Stomach (tissue), 9 donors: Measurements from ENCODE around the gene IPO13. TPM values are rescaled to one million over a fixed set of nuclear protein-coding genes. Genes with fewer than 3 reads are reported as not detected.
A peak's percentile ranks its signal among the peaks of the same experiment; 100 is the strongest.

Experiments
- DNase-seq, 2 donors: peaks; one replicate each; pipeline versions ENCODE4 v3.0.0 to v3.0.0-alpha.2; 2013 to 2019
- H3K27ac ChIP-seq, 5 donors: fragments of 200-600 bp in 4 of 5; sonication (generic) in 4 of 5; one replicate each; pipeline ENCODE4 v1.5.1; 2013 to 2019; ENCODE audit warnings: mild to moderate bottlenecking in 1 of 5, moderate library complexity in 1 of 5
- H3K27me3 ChIP-seq, 3 donors: fragments of 200-600 bp; sonication (generic); one replicate each; pipeline ENCODE4 v1.5.1; 2017 to 2019; ENCODE audit warnings: mixed run types in 1 of 3
- H3K36me3 ChIP-seq, 4 donors: fragments of 200-600 bp; sonication (generic); 1 replicate in 3 of 4; 2 replicates in 1 of 4; pipeline ENCODE4 v1.5.1; 2016 to 2019
- H3K4me1 ChIP-seq, 4 donors: fragments of 200-600 bp; sonication (generic); one replicate each; pipeline ENCODE4 v1.5.1; 2016 to 2019
- H3K4me3 ChIP-seq, 4 donors: fragments of 200-600 bp; sonication (generic) in 3 of 4; one replicate each; pipeline ENCODE4 v1.5.1; 2016 to 2019; ENCODE audit warnings: mild to moderate bottlenecking in 1 of 4
- H3K9me3 ChIP-seq, 4 donors: fragments of 200-600 bp; sonication (generic); one replicate each; pipeline ENCODE4 v1.5.1; 2016 to 2019
- CTCF ChIP-seq, 7 experiments: fragments of 450-650 bp in 4 of 7; fragments of 200-600 bp in 3 of 7; sonication (generic) in 3 of 7; IDR thresholded peaks; one replicate each; pipeline ENCODE4 v1.5.1; 2016 to 2019; ENCODE audit warnings: antibody characterized with exemption in 7 of 7, control low read depth in 2 of 7, mild to moderate bottlenecking in 1 of 7
- EP300 ChIP-seq: sonication (generic); formaldehyde crosslinking; IDR thresholded peaks from one replicate; pipeline ENCODE4 v1.6.1; 2017; ENCODE audit warnings: antibody characterized with exemption
- POLR2A ChIP-seq, 4 donors: fragments of 450-650 bp; IDR thresholded peaks; one replicate each; pipeline ENCODE4 v1.6.1; 2016; ENCODE audit warnings: antibody characterized with exemption in 4 of 4, control low read depth in 2 of 4, mild to moderate bottlenecking in 1 of 4, moderate library complexity in 1 of 4
- POLR2AphosphoS5 ChIP-seq, 3 donors: sonication (generic); formaldehyde crosslinking; IDR thresholded peaks; one replicate each; pipeline ENCODE4 v1.6.1; 2016; ENCODE audit warnings: antibody characterized with exemption in 3 of 3
- WGBS, 5 donors: extraction: QIAGEN DNeasy Blood & Tissue Kit in 3 of 5; methylation state at CpG; one replicate each; pipeline versions ENCODE4 v1.1.5 to v1.1.7; 2013 to 2018; 5-methylcytosine and 5-hydroxymethylcytosine counted together
- intact Hi-C: fragments of 100-400 bp; cut with DNase I; formaldehyde crosslinking; loops from one replicate; pipeline ENCODE4 v1.15.1; 2023; ENCODE audit warnings: low total_unique reads
- polyA plus RNA-seq, 3 donors: library from polyadenylated mRNA; stranded (reverse); fragments of 200-250 nt; gene quantifications; one replicate each; pipeline ENCODE4 v1.2.3, GENCODE V29; 2013
- total RNA-seq, 5 donors: library from RNA; depleted of rRNA; stranded (reverse); fragments of >200 nt; gene quantifications; one replicate each; pipeline versions ENCODE4 v1.1.0 to v1.2.3, GENCODE V29; 2014 to 2016
- donor health status: healthy with polysubstance abuse.
- donor health status: Bipolar disorder and iron deficiency.
- donor health status: healthy.

IPO13 gene
- total and polyA plus RNA-seq, 8 donors, result 6.2 to 54.5 (median 16.9) TPM

- intact Hi-C loops, result no loop called here
- Histone ChIP-seq H3K36me3 (peaks cover 0 to 31% (median 12%) of the 10 kb centered on the region in 4 donors), H3K4me3 (no peak overlapping the region), H3K9me3 (no peaks in the 10 kb centered on the region), H3K27ac (no peak overlapping the region), H3K4me1 (no peaks in the 10 kb centered on the region), H3K27me3 (no peaks in the 10 kb centered on the region)
- no peak for TF ChIP-seq CTCF (IDR thresholded peaks at IDR 0.05)
- TF ChIP-seq EP300, result no peak
- no peak for TF ChIP-seq POLR2AphosphoS5 (IDR thresholded peaks at IDR 0.05)
- no peak for TF ChIP-seq POLR2A (IDR thresholded peaks at IDR 0.05)
- no peak for DNase-seq
- WGBS, 5 donors, result 90 to 96% (median 93%) methylated on average over 9 of the region's 9 CpGs
These were observed 20.9 kb upstream of the IPO13 start for GRCh38 chr1:43925846-43926245.

DNA sequence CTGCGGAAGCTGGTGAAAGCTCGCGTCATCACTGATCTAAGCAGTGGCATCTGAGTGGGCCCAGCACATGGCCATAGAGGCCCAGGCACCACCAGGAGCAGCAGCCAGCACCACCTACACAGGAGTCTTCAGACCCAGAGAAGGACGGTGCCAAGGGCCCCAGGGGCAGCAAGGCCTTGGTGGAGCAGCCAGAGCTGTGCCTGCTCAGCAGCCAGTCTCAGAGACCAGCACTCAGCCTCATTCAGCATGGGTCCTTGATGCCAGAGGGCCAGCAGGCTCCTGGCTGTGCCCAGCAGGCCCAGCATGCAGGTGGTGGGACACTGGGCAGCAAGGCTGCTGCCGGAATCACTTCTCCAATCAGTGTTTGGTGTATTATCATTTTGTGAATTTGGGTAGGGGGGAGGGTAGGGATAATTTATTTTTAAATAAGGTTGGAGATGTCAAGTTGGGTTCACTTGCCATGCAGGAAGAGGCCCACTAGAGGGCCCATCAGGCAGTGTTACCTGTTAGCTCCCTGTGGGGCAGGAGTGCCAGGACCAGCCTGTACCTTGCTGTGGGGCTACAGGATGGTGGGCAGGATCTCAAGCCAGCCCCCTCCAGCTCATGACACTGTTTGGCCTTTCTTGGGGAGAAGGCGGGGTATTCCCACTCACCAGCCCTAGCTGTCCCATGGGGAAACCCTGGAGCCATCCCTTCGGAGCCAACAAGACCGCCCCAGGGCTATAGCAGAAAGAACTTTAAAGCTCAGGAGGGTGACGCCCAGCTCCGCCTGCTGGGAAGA, 16.4 kb upstream of the IPO13 start:
- DNase-seq, result peak in 1 of 2 donors; percentile 39
- intact Hi-C loops, result loop anchor here (5.0 kb wide), 1 partner anchor 168 kb away; no protein-coding TSS in a partner anchor

GRCh38 chr1:43930949-43931275, 15.8 kb upstream of the IPO13 start:
- Histone ChIP-seq H3K4me1 (peaks cover 21 to 35% (median 28%) of the 10 kb centered on the region in 4 donors), H3K27ac (no peak overlapping the region), H3K27me3 (peaks cover 0 to 24% (median 23%) of the 10 kb centered on the region in 3 donors), H3K4me3 (no peak overlapping the region), H3K9me3 (no peaks in the 10 kb centered on the region), H3K36me3 (peaks cover 0 to 16% (median 8%) of the 10 kb centered on the region in 4 donors)
- no peak for DNase-seq
- intact Hi-C loops, result loop anchor here (5.0 kb wide), 1 partner anchor 169 kb away; no protein-coding TSS in a partner anchor
- TF ChIP-seq POLR2A (IDR thresholded peaks at IDR 0.05) (no peak), CTCF (IDR thresholded peaks at IDR 0.05) (no peak), POLR2AphosphoS5 (IDR thresholded peaks at IDR 0.05) (no peak), EP300 (no peak)
- WGBS, 5 donors, result 69 to 86% (median 76%) methylated on average over 4 of the region's 4 CpGs

More for the DNA sequence above, 16.4 kb upstream of the IPO13 start:
- Histone ChIP-seq H3K4me1 (peaks cover 16 to 29% (median 22%) of the 10 kb centered on the region in 4 donors), H3K27ac (no peak overlapping the region), H3K27me3 (peaks cover 0 to 18% (median 17%) of the 10 kb centered on the region in 3 donors), H3K9me3 (no peaks in the 10 kb centered on the region), H3K4me3 (no peak overlapping the region), H3K36me3 (peaks cover 0 to 21% (median 11%) of the 10 kb centered on the region in 4 donors)
- WGBS, 5 donors, result 88 to 95% (median 91%) methylated on average over 10 of the region's 10 CpGs
- TF ChIP-seq EP300, result no peak
- TF ChIP-seq CTCF (IDR thresholded peaks at IDR 0.05), result peak in 4 of 7 experiments; percentile 17 to 49 (median 31)
- TF ChIP-seq POLR2AphosphoS5 (IDR thresholded peaks at IDR 0.05), result no peak
- no peak for TF ChIP-seq POLR2A (IDR thresholded peaks at IDR 0.05)

DNA sequence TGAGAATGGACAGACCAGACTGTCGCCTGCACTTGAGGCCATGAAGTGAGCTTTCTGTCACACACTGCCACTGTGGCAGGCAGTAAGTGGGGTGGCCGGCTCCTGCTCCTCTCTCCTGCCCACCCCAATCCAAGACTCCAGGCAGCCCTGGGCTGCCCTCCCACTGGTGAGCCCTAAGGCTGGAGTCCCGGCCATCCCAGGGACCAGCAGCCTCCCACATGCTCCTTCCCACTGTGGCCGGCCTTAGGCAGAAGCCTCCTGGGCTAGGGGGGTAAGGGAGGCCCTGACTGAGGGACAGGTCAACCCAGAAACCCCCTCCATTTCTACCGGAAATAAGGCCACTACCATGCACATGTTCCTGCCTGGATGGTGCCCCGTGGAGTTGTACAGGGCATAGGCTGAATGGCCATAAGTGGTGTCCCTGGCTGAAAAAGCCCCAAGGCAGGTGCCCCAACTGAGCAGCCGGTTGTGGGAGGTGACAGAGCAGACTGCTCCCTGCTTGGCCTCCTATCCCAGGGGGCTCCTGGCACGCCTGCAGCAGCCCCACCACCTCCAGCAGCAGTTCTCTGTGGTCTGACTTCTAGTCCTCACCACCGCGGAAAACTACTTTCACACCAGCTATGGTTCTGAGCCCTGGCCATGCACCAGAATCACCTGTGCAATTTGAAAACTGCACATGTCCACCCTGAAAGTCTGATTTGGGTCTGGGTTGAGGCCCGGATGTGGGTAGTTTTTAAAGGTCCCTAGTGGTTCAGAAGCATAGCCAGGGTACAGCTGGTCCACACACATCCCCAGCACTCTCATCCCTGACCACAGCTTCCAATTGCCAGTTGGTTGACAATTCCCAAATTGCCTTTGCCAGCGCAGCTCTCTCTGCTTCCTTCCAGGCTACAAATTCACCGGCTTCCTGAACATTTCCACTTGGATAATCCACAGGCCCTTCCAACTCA, 14.8 kb upstream of the IPO13 start:
- Histone ChIP-seq H3K4me1 (peaks cover 29 to 43% (median 36%) of the 10 kb centered on the region in 4 donors), H3K36me3 (peaks cover 0 to 9% (median 4%) of the 10 kb centered on the region in 4 donors), H3K9me3 (no peaks in the 10 kb centered on the region), H3K27ac (no peak overlapping the region), H3K27me3 (peaks cover 0 to 26% (median 25%) of the 10 kb centered on the region in 3 donors), H3K4me3 (no peak overlapping the region)
- TF ChIP-seq EP300 (no peak), POLR2A (IDR thresholded peaks at IDR 0.05) (no peak), POLR2AphosphoS5 (IDR thresholded peaks at IDR 0.05) (no peak), CTCF (IDR thresholded peaks at IDR 0.05) (no peak)
- 86 to 92% (median 90%) methylated on average over 11 to 13 of the region's 13 CpGs for WGBS, 5 donors
- intact Hi-C loops, result loop anchor here (5.0 kb wide), 1 partner anchor 170 kb away; no protein-coding TSS in a partner anchor
- no peak for DNase-seq
